SK-N-MC (cell line): ENCODE results near the gene TMEM52.

Experiments used
- EZH2 ChIP-seq: fragments of 200-600 bp; sonication (generic); IDR thresholded peaks from one replicate; pipeline ENCODE4 v1.6.1; 2017; ENCODE audit warnings: antibody characterized with exemption
- FOXP2 ChIP-seq: optimal IDR thresholded peaks from 2 replicates; pipeline ENCODE3; 2011; ENCODE audit warnings: mild to moderate bottlenecking, moderate library complexity; ENCODE audit not compliant: insufficient read depth; ENCODE audit errors: extremely low read length, control extremely low read depth
- POLR2AphosphoS5 ChIP-seq: IDR thresholded peaks from 2 replicates; pipeline ENCODE4 v1.6.1; 2012; ENCODE audit warnings: mild to moderate bottlenecking, low read depth, low read length, borderline replicate concordance

DNA sequence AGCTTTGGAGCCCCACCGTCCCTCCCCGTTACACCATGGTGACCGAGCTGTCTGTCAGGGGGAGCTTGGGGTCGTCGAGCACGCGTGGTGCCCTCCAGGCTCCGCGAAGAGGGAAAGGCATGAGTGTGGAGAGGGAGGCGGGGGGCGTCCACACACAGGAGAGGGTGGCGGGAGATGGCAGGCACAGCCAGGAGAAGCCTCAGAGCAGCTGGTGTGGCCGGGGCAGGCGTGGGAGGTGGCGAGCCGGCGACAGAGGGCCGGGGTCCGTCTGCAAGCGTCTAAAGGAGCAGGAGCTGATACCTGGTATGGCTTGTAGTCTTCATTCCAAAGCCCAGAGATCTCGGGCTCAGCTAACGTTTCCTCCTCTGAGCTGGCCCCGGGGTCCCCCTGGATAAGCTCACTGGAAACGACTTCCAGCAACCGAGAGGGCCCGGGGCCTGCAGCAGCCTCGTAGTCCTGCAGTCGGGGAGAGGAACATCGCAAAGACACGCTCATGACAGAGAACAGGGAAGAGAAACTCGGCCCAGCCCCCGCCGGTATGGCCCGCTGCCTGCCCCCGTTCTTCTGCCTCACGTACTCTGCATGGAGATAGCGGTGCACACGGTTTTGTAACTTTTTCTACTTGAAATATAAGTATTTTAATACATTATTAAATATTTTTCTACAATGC lies 47.1 kb upstream of the TMEM52 start:
- TF ChIP-seq EZH2 (no peak), POLR2AphosphoS5 (no peak), FOXP2 (no peak)
